H9 (cell line): ENCODE measurements around the gene PHC3. TPM values are rescaled to one million over a fixed set of nuclear protein-coding genes. Genes with fewer than 3 reads are reported as not detected.

Experiments
- DNase-seq: peaks from one replicate; pipeline ENCODE4 v3.0.0-alpha.2; 2017
- H2AFZ ChIP-seq: one replicate; pipeline ENCODE4 v1.6.1; 2013; ENCODE audit warnings: mild to moderate bottlenecking, low read length, control low read depth, moderate library complexity
- H2AK5ac ChIP-seq: 2 replicates; pipeline ENCODE4 v1.6.1; 2013; ENCODE audit warnings: low read length, control low read depth, mixed read lengths; ENCODE audit not compliant: insufficient read length
- H2BK120ac ChIP-seq: one replicate; pipeline ENCODE4 v1.6.1; 2013; ENCODE audit warnings: low read depth, mild to moderate bottlenecking, low read length, control low read depth, inconsistent platforms; ENCODE audit not compliant: poor library complexity, severe bottlenecking
- H2BK12ac ChIP-seq: 2 replicates; pipeline ENCODE4 v1.6.1; 2013; ENCODE audit warnings: low read length, control low read depth, mixed read lengths, low read depth; ENCODE audit not compliant: insufficient read length
- H2BK15ac ChIP-seq: 2 replicates; pipeline ENCODE4 v1.6.1; 2013; ENCODE audit warnings: low read depth, low read length, control low read depth
- H2BK20ac ChIP-seq: one replicate; pipeline ENCODE4 v1.6.1; 2013; ENCODE audit warnings: low read depth, mild to moderate bottlenecking, low read length, control low read depth, inconsistent platforms; ENCODE audit not compliant: poor library complexity, severe bottlenecking
- H2BK5ac ChIP-seq: 2 replicates; pipeline ENCODE4 v1.6.1; 2013; ENCODE audit warnings: low read length, control low read depth, mixed read lengths; ENCODE audit not compliant: insufficient read length
- H3K14ac ChIP-seq: 2 replicates; pipeline ENCODE4 v1.6.1; 2013; ENCODE audit warnings: low read length, control low read depth; ENCODE audit not compliant: insufficient read depth
- H3K18ac ChIP-seq: 2 replicates; pipeline ENCODE4 v1.6.1; 2013; ENCODE audit warnings: low read depth, mild to moderate bottlenecking, mixed read lengths, low read length, control low read depth; ENCODE audit not compliant: insufficient read length
- H3K23ac ChIP-seq: 2 replicates; pipeline ENCODE4 v1.6.1; 2013; ENCODE audit warnings: low read length, control low read depth, mixed read lengths, low read depth; ENCODE audit not compliant: insufficient read length
- H3K23me2 ChIP-seq: 2 replicates; pipeline ENCODE4 v1.6.1; 2013; ENCODE audit warnings: low read depth, mild to moderate bottlenecking, mixed read lengths, low read length, control low read depth; ENCODE audit not compliant: insufficient read length, poor library complexity, severe bottlenecking
- H3K27ac ChIP-seq: 2 replicates; pipeline ENCODE4 v1.5.1; 2013; ENCODE audit warnings: low read length, control low read depth, mixed read lengths, low read depth; ENCODE audit not compliant: insufficient read length
- H3K27me3 ChIP-seq: 2 replicates; pipeline ENCODE4 v1.6.1; 2013; ENCODE audit warnings: low read length, control low read depth, inconsistent platforms; ENCODE audit not compliant: insufficient read depth
- H3K4ac ChIP-seq: 2 replicates; pipeline ENCODE4 v1.6.1; 2013; ENCODE audit warnings: low read depth, mild to moderate bottlenecking, control low read depth, inconsistent platforms, low read length, moderate library complexity
- H3K4me1 ChIP-seq: 2 replicates; pipeline ENCODE4 v1.6.1; 2013; ENCODE audit warnings: low read length, control low read depth, inconsistent platforms; ENCODE audit not compliant: insufficient read depth
- H3K4me2 ChIP-seq: 2 replicates; pipeline ENCODE4 v1.6.1; 2013; ENCODE audit warnings: low read length, control low read depth, mixed read lengths; ENCODE audit not compliant: insufficient read length, insufficient read depth
- H3K56ac ChIP-seq: 2 replicates; pipeline ENCODE4 v1.6.1; 2013; ENCODE audit warnings: low read depth, mild to moderate bottlenecking, mixed read lengths, low read length, control low read depth; ENCODE audit not compliant: insufficient read length
- H3K79me1 ChIP-seq: 2 replicates; pipeline ENCODE4 v1.6.1; 2013; ENCODE audit warnings: low read depth, mild to moderate bottlenecking, moderate library complexity, low read length, control low read depth, inconsistent platforms; ENCODE audit not compliant: insufficient read depth, poor library complexity, severe bottlenecking
- H3K79me2 ChIP-seq: 2 replicates; pipeline ENCODE4 v1.6.1; 2013; ENCODE audit warnings: low read length, control low read depth, inconsistent platforms; ENCODE audit not compliant: insufficient read depth
- H3K9ac ChIP-seq: 2 replicates; pipeline ENCODE4 v1.6.1; 2013; ENCODE audit warnings: low read length, control low read depth, mixed read lengths; ENCODE audit not compliant: insufficient read length; ENCODE audit errors: extremely low read depth
- H3K9me3 ChIP-seq: one replicate; pipeline ENCODE4 v1.6.1; 2013; ENCODE audit warnings: low read depth, low read length, inconsistent platforms; ENCODE audit not compliant: control insufficient read depth
- H3T11ph ChIP-seq: one replicate; pipeline ENCODE4 v1.6.1; 2013; ENCODE audit warnings: mild to moderate bottlenecking, low read length, control low read depth, inconsistent platforms
- H4K20me1 ChIP-seq: one replicate; pipeline ENCODE4 v1.6.1; 2013; ENCODE audit not compliant: control insufficient read depth, insufficient read length, insufficient read depth
- H4K5ac ChIP-seq: 2 replicates; pipeline ENCODE4 v1.6.1; 2013; ENCODE audit warnings: low read depth, mild to moderate bottlenecking, mixed read lengths, low read length, control low read depth; ENCODE audit not compliant: insufficient read length
- H4K8ac ChIP-seq: replicated peaks from 2 replicates; pipeline ENCODE4 v1.6.1; 2013; ENCODE audit warnings: low read length, control low read depth, mixed read lengths, low read depth; ENCODE audit not compliant: insufficient read length
- H4K91ac ChIP-seq: 2 replicates; pipeline ENCODE4 v1.6.1; 2013; ENCODE audit warnings: low read depth, mild to moderate bottlenecking, moderate library complexity, mixed read lengths, low read length, control low read depth; ENCODE audit not compliant: insufficient read length
- H3K27ac Mint-ChIP-seq, 3 experiments: 2 replicates in 2 of 3; 3 replicates in 1 of 3; pipeline ENCODE4 v1.8.0; 2020 to 2021; ENCODE audit warnings: mixed read lengths in 3 of 3, mild to moderate bottlenecking in 1 of 3, moderate library complexity in 1 of 3
- H3K27me3 Mint-ChIP-seq: 2 replicates; pipeline ENCODE4 v1.8.0; 2021; ENCODE audit warnings: low read depth, mild to moderate bottlenecking, moderate library complexity, mixed read lengths
- H3K36me3 Mint-ChIP-seq, 3 experiments: 2 replicates in 2 of 3; 3 replicates in 1 of 3; pipeline ENCODE4 v1.8.0; 2020 to 2021; ENCODE audit warnings: low read depth in 3 of 3, mixed read lengths in 3 of 3; ENCODE audit not compliant: insufficient read depth in 1 of 3
- H3K4me1 Mint-ChIP-seq, 2 experiments: 2 replicates each; pipeline ENCODE4 v1.8.0; 2020; ENCODE audit warnings: mixed read lengths in 2 of 2
- H3K4me3 Mint-ChIP-seq, 2 experiments: 2 replicates in 1 of 2; 3 replicates in 1 of 2; pipeline ENCODE4 v1.8.0; 2020 to 2021; ENCODE audit warnings: mild to moderate bottlenecking in 2 of 2, mixed read lengths in 2 of 2, moderate library complexity in 1 of 2
- H3K9me3 Mint-ChIP-seq, 2 experiments: 2 replicates in 1 of 2; 3 replicates in 1 of 2; pipeline ENCODE4 v1.8.0; 2020; ENCODE audit warnings: mild to moderate bottlenecking in 2 of 2, mixed read lengths in 2 of 2, moderate library complexity in 1 of 2
- WGBS: extraction: QIAGEN DNeasy Blood & Tissue Kit; methylation state at CpG from one replicate; pipeline ENCODE4 v1.1.7; 2013; ENCODE audit warnings: missing lambda C conversion rate, low lambda C conversion rate, mixed read lengths; ENCODE audit not compliant: insufficient read length; ENCODE audit errors: extremely low coverage; 5-methylcytosine and 5-hydroxymethylcytosine counted together
- total RNA-seq: library from RNA; stranded (reverse); gene quantifications from 2 replicates; pipeline ENCODE4 v1.2.1, GENCODE V29; 2021
- TF ChIP-seq, protein P1 (sequence below): fragments of 200-600 bp; sonication (generic); conservative IDR thresholded peaks from 3 replicates; pipeline ENCODE4 v1.8.0; 2021; ENCODE audit warnings: antibody characterized with exemption, mild to moderate bottlenecking

Gene PHC3
- total RNA-seq, 1 experiment from 2014 or later = 26.4 TPM

DNA sequence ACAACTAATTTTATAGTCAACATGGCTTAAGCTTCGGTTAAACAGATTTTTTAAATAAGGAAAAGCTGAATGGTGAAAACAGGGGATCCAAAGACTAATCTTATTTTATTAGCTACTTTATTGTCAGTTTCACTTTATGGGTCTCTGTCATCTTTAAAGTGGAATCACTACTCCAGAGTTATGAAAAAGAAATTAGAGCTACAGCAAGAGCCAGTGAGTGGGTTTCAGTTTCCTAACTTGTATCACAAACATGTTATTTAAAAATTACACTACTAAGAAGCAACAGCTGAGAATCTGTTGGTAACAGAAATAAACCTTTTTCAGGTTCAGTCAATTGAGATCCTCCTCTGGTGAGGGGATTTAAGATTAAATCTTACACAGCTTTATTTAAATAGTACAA lies 10.0 kb downstream of the PHC3 start:
- Histone ChIP-seq H3K23me2 (no peaks in the 10 kb centered on the region), H2BK15ac (no peak overlapping the region), H3K23ac (no peak overlapping the region), H2BK12ac (no peak overlapping the region), H3K4me1 (no peaks in the 10 kb centered on the region), H3K27me3 (no peaks in the 10 kb centered on the region), H3K4ac (no peak overlapping the region), H3K4me2 (no peak overlapping the region), H2AFZ (no peak overlapping the region), H3T11ph (no peak overlapping the region), H4K91ac (no peak overlapping the region), H4K5ac (no peak overlapping the region), H3K27ac (no peak overlapping the region), H3K79me1 (no peaks in the 10 kb centered on the region), H3K18ac (no peak overlapping the region), H3K9me3 (no peaks in the 10 kb centered on the region), H2BK5ac (no peak overlapping the region), H4K20me1 (no peaks in the 10 kb centered on the region), H2BK120ac (no peak overlapping the region), H3K9ac (no peak overlapping the region), H2BK20ac (no peak overlapping the region), H3K14ac (no peak overlapping the region), H2AK5ac (no peak overlapping the region), H4K8ac (no peak overlapping the region), H3K79me2 (no peaks in the 10 kb centered on the region), H3K56ac (no peak overlapping the region)
- peaks cover 13 to 66% (median 60%) of the 10 kb centered on the region in 3 experiments; a peak in 6 of 7 replicates for H3K36me3 Mint-ChIP-seq
- H3K27ac Mint-ChIP-seq = no peak overlapping the region
- H3K4me3 Mint-ChIP-seq = no peak overlapping the region
- WGBS = no CpG with 5 or more reads among the region's 1 CpG
- TF ChIP-seq, protein P1, sequence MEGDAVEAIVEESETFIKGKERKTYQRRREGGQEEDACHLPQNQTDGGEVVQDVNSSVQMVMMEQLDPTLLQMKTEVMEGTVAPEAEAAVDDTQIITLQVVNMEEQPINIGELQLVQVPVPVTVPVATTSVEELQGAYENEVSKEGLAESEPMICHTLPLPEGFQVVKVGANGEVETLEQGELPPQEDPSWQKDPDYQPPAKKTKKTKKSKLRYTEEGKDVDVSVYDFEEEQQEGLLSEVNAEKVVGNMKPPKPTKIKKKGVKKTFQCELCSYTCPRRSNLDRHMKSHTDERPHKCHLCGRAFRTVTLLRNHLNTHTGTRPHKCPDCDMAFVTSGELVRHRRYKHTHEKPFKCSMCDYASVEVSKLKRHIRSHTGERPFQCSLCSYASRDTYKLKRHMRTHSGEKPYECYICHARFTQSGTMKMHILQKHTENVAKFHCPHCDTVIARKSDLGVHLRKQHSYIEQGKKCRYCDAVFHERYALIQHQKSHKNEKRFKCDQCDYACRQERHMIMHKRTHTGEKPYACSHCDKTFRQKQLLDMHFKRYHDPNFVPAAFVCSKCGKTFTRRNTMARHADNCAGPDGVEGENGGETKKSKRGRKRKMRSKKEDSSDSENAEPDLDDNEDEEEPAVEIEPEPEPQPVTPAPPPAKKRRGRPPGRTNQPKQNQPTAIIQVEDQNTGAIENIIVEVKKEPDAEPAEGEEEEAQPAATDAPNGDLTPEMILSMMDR = no peak
- no peaks in the 10 kb centered on the region for H3K4me1 Mint-ChIP-seq
- no peak for DNase-seq
- no peaks in the 10 kb centered on the region for H3K27me3 Mint-ChIP-seq
- no peaks in the 10 kb centered on the region for H3K9me3 Mint-ChIP-seq
